HK-2 (cell line): ENCODE measurements around the gene EPS8L3.
"Not testable (repeated sequence)": the region's sequence is repeated elsewhere in the genome, so short reads cannot be mapped to it uniquely, and the experiment has no call there.

ENCODE experiments used
- DNase-seq: peaks from one replicate; pipeline ENCODE4 v3.0.0-alpha.2; 2018; ENCODE audit not compliant: unreplicated experiment

Gene EPS8L3

DNA sequence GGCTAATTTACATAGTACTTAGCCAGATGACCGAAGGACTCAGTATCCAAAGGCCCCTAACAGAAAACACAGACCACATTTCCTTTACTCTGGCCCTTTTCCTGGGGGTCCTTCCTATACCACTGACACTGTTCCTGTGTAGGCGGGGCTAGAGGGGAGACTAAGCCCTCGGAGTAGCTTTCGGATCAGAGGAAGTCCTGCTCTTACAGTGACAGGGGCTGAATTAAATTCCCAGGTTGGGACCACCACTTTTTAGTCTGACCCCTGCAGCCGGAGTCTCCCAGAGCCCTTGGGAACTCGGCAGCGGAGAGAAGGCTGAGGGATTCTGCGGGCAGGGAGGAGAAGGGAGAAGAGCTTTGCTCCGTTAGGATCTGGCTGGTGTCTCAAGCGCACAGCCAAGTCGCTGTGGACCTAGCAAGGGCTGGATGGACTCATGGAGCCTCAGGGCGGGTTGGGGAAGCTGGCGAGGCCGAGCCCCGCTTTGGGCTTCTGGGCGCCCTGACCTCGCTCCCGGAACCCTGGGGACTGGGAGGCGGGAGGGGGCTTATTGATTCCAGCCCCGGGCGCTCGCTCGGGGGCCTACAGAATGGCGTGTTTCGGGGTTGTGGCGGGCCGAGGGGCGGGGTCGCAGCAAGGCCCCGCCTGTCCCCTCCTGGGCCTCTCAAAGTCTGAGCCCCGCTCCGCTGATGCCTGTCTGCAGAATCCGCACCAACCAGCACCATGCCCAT is 52.0 kb downstream of the EPS8L3 start, which contains the start of gene GSTM5:
TSS of gene GSTM5 (plus strand) at position 659 of the 728 bp plus-strand sequence. CDS start at position 721, 62 bp downstream.
- not testable (repeated sequence) for DNase-seq

DNA sequence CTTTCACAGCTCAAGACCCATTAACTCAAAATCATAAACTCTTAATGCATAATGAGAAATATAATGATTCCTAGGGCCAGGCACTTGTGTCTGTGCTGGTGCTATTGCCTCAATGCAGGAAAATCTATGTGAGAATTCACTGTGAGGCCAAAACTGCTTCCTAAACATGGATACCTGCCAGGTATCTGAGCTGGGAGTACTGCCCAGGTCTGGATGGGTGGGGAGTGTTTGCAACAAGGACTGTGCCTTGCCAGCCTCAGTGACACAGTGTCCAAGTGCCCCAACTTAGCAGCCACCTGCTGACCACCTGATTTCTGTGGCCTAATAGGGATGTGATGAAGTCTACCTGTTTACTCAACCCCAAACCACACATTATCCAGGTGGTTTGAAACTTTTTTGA is 53.9 kb downstream of the EPS8L3 start:
- DNase-seq: not testable (repeated sequence)

DNA sequence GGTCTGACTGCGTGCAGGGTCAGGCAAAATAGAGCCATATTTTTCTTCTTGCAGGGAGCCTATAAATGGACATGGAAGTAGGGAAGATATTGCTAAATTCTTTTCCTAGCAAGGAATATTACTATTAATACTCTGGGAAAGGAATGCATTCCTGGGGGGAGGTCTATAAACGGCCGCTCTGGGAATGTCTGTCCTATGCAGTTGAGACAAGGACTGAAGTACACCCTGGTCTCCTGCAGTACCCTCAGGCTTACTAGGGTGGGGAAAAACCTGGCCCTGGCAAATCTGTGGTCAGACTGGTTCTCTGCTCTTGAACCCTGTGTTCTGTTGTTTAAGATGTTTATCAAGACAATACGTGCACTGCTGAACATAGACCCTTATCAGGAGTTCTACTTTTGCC is 54.8 kb downstream of the EPS8L3 start:
- DNase-seq: not testable (repeated sequence)

DNA sequence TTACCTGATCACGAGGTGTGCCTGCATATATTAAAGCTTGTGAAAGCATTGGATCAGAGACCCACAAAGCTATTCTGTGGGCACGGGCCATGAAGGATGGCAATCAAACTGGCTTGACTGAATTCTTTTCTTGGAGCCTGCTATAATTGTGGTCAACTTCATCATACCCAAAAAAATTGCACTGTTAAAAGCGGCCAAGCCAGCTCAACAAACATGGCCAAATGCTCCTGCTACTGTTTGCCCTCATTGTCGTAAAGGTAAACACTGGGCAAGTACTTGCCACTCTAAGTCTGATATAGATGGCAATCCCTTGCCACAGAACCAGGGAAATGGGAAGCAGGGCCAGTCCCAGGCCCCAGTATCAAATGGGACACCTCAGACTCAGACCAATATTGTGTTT is 58.3 kb downstream of the EPS8L3 start:
- DNase-seq: no peak

DNA sequence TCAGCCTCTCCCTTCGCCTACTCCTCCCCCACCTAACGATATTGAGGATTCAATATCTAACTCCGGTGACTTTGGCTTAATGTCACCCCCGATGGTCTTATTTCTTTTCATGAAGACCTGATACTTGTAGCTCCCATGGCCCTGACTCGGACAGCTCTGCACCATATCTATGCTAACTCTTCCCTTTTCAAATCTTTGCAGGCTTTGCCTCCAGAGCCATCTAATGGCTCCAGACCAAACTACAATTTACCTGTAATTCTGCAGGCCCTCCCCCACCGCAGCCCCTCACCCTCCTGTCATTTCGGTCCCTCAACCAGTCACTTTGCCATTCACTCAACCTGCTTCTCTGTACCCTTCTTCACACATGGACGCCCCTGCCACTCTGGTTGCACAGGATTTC is 59.5 kb downstream of the EPS8L3 start:
- DNase-seq: no peak

DNA sequence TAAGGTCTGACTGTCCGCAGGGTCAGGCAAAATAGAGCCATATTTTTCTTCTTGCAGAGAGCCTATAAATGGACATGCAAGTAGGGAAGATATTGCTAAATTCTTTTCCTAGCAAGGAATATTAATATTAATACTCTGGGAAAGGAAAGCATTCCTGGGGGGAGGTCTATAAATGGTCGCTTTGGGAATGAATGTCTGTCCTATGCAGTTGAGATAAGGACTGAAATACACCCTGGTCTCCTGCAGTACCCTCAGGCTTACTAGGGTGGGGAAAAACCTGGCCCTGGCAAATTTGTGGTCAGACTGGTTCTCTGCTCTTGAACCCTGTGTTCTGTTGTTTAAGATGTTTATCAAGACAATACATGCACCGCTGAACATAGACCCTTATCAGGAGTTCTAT is 60.8 kb downstream of the EPS8L3 start:
- not testable (repeated sequence) for DNase-seq
